GM12878 (cell line): ENCODE measurements around the gene FANCE. TPM values are rescaled to one million over a fixed set of nuclear protein-coding genes. Genes with fewer than 3 reads are reported as not detected.

Experiments
- ATAC-seq: fragments of 200-7000 bp; cut with Tn5 transposase; 3 replicates; pipeline ENCODE4 v1.9.1; 2020; ENCODE audit warnings: mild to moderate bottlenecking, moderate library complexity
- BruUV-seq: library from RNA; stranded (reverse); fragments of 400-500 nt; replicated peaks from 2 replicates; lab custom pipeline; 2021; lab: Mats Ljungman, UMichigan
- CTCF ChIA-PET: fragments of 300-600 bp; sonication (Branson Sonifier 250); formaldehyde crosslinking; extraction: SDS; loops from one replicate; lab custom pipeline; 2021; ENCODE audit warnings: inconsistent platforms; lab: Yijun Ruan, JAX
- POLR2A ChIA-PET: fragments of 350-600 bp; formaldehyde crosslinking; extraction: SDS; loops from one replicate; lab custom pipeline; 2021; ENCODE audit warnings: inconsistent platforms; lab: Charles Lee
- RAD21 ChIA-PET: fragments of 300-600 bp; sonication (Branson Sonifier 250); formaldehyde crosslinking; loops from one replicate; lab custom pipeline; 2023; ENCODE audit warnings: antibody characterized with exemption; ENCODE audit not compliant: unreplicated experiment; lab: Charles Lee
- SMC1A ChIA-PET: fragments of 300-600 bp; sonication (Branson Sonifier 250); formaldehyde crosslinking; loops from one replicate; lab custom pipeline; 2023; ENCODE audit not compliant: unreplicated experiment, uncharacterized antibody; lab: Charles Lee
- DNase-seq: peaks from one replicate; pipeline ENCODE4 v3.0.0-alpha.2; 2011; ENCODE audit warnings: low read depth, low spot score
- FAIRE-seq: peaks from 3 replicates; lab custom pipeline; 2011; peaks lifted over from hg19 to GRCh38; lab: Jason Lieb, UNC
- H2AFZ ChIP-seq: 2 replicates; pipeline ENCODE4 v1.6.0; 2011; ENCODE audit warnings: low read depth, low read length, control low read depth; ENCODE audit not compliant: control insufficient read depth
- H3K27ac ChIP-seq: 2 replicates; pipeline ENCODE4 v1.5.1; 2011; ENCODE audit warnings: control low read depth; ENCODE audit not compliant: control insufficient read depth, insufficient read depth
- H3K27me3 ChIP-seq, 2 experiments: replicated peaks in 1 of 2; 2 replicates each; pipeline versions ENCODE4 v1.6.0 to v1.6.1; 2011; ENCODE audit warnings: low read length in 1 of 2; ENCODE audit not compliant: control insufficient read depth in 2 of 2, insufficient read depth in 2 of 2
- H3K36me3 ChIP-seq, 2 experiments: 2 replicates each; pipeline ENCODE4 v1.5.1; 2011; ENCODE audit warnings: low read length in 1 of 2; ENCODE audit not compliant: control insufficient read depth in 2 of 2, insufficient read depth in 2 of 2
- H3K4me1 ChIP-seq: 2 replicates; pipeline ENCODE4 v1.6.1; 2011; ENCODE audit warnings: mild to moderate bottlenecking, low read length, moderate library complexity, mixed read lengths; ENCODE audit not compliant: control insufficient read depth, insufficient read depth
- H3K4me2 ChIP-seq: 2 replicates; pipeline ENCODE4 v1.6.0; 2011; ENCODE audit warnings: control low read depth; ENCODE audit not compliant: control insufficient read depth, insufficient read depth
- H3K4me3 ChIP-seq: fragments of 200-600 bp; sonication (generic); 2 replicates; pipeline ENCODE4 v1.5.1; 2016
- H3K79me2 ChIP-seq: 2 replicates; pipeline ENCODE4 v1.6.0; 2011; ENCODE audit warnings: low read length; ENCODE audit not compliant: control insufficient read depth, insufficient read depth
- H3K9ac ChIP-seq: 2 replicates; pipeline ENCODE4 v1.8.0; 2011; ENCODE audit warnings: low read length, control low read depth, mixed read lengths; ENCODE audit not compliant: control insufficient read depth, insufficient read depth
- H3K9me3 ChIP-seq: replicated peaks from 3 replicates; pipeline ENCODE4 v1.5.1; 2011; ENCODE audit warnings: mild to moderate bottlenecking, low read length; ENCODE audit not compliant: control insufficient read depth, insufficient read depth
- H4K20me1 ChIP-seq: 2 replicates; pipeline ENCODE4 v1.6.0; 2011; ENCODE audit not compliant: control insufficient read depth, insufficient read depth
- ATF3 ChIP-seq: IDR thresholded peaks from 2 replicates; pipeline ENCODE4 v1.6.1; 2011; ENCODE audit warnings: low read depth, mild to moderate bottlenecking, low read length, moderate library complexity, borderline replicate concordance; ENCODE audit errors: extremely low read depth
- BCL3 ChIP-seq: IDR thresholded peaks from 2 replicates; pipeline ENCODE4 v1.6.1; 2011; ENCODE audit warnings: borderline replicate concordance, low read depth, mild to moderate bottlenecking, moderate library complexity, low read length; ENCODE audit not compliant: insufficient read depth, poor library complexity, severe bottlenecking
- CHD2 ChIP-seq: IDR thresholded peaks from 2 replicates; pipeline ENCODE4 v1.6.1; 2011; ENCODE audit warnings: low read depth, low read length, improper control_type of control experiment, borderline replicate concordance
- DPF2 ChIP-seq: fragments of 450-650 bp; IDR thresholded peaks from 2 replicates; pipeline ENCODE4 v1.6.1; 2017; ENCODE audit warnings: mild to moderate bottlenecking
- E2F4 ChIP-seq: IDR thresholded peaks from 2 replicates; pipeline ENCODE4 v1.6.1; 2012; ENCODE audit warnings: low read depth, low read length, improper control_type of control experiment
- ESRRA ChIP-seq: IDR thresholded peaks from 2 replicates; pipeline ENCODE4 v1.6.1; 2012; ENCODE audit warnings: mild to moderate bottlenecking, low read length, improper control_type of control experiment
- FOS ChIP-seq: IDR thresholded peaks from 3 replicates; pipeline ENCODE4 v1.6.1; 2011; ENCODE audit warnings: borderline replicate concordance; ENCODE audit not compliant: insufficient read length; ENCODE audit errors: extremely low read depth
- IRF3 ChIP-seq: fragments of 450-650 bp; IDR thresholded peaks from 2 replicates; pipeline ENCODE4 v1.6.1; 2014; ENCODE audit warnings: mild to moderate bottlenecking
- KDM1A ChIP-seq: fragments of 200-600 bp; sonication (generic); IDR thresholded peaks from 2 replicates; pipeline ENCODE4 v1.6.1; 2016; ENCODE audit warnings: borderline replicate concordance
- NBN ChIP-seq: fragments of 450-650 bp; IDR thresholded peaks from 2 replicates; pipeline ENCODE4 v1.6.1; 2016
- RCOR1 ChIP-seq: conservative IDR thresholded peaks from 2 replicates; pipeline ENCODE4 v1.6.1; 2012; ENCODE audit warnings: low read depth, low read length, improper control_type of control experiment
- RELA ChIP-seq: fragments of 450-650 bp; IDR thresholded peaks from 2 replicates; pipeline ENCODE4 v1.8.0; 2014; ENCODE audit warnings: borderline replicate concordance; ENCODE audit not compliant: partially characterized antibody
- REST ChIP-seq: IDR thresholded peaks from 2 replicates; pipeline ENCODE4 v1.6.1; 2012; ENCODE audit warnings: mild to moderate bottlenecking, low read depth, low read length
- STAT3 ChIP-seq: IDR thresholded peaks from 2 replicates; pipeline ENCODE4 v1.6.1; 2011; ENCODE audit warnings: low read depth, low read length, improper control_type of control experiment
- ZNF24 ChIP-seq: fragments of 450-650 bp; IDR thresholded peaks from 2 replicates; pipeline ENCODE4 v1.6.1; 2017; ENCODE audit warnings: antibody characterized with exemption, mild to moderate bottlenecking
- ZZZ3 ChIP-seq: IDR thresholded peaks from 2 replicates; pipeline ENCODE4 v1.6.1; 2011; ENCODE audit warnings: low read depth; ENCODE audit not compliant: control insufficient read depth, insufficient read length
- WGBS: methylation state at CpG from one replicate; pipeline ENCODE4 v1.1.6; 2016; ENCODE audit warnings: low lambda C conversion rate; ENCODE audit not compliant: insufficient replicate concordance, insufficient coverage; ENCODE audit errors: missing lambda C conversion rate; 5-methylcytosine and 5-hydroxymethylcytosine counted together
- in situ Hi-C: fragments of 300-500 bp; cut with MboI; formaldehyde crosslinking; loops from 9 replicates; pipeline ENCODE4 v1.14.3; 2018; ENCODE audit warnings: mixed read lengths
- intact Hi-C: fragments of 100-400 bp; cut with micrococcal nuclease; formaldehyde crosslinking; loops from one replicate; pipeline ENCODE4 v1.14.2; 2022; ENCODE audit not compliant: unreplicated experiment
- polyA plus RNA-seq, 11 experiments: library from polyadenylated mRNA; depleted of rRNA in 4 of 11; unstranded in 6 of 11; stranded (reverse) in 5 of 11; fragments of >200 nt; fragmentation: Nextera tagmentation in 4 of 11; fragmentation: Illumina TruSeq in 1 of 11; extraction: Ambion mirVana in 4 of 11; extraction: Trizol in 1 of 11; gene quantifications; 1 replicate in 1 of 11; 2 replicates in 10 of 11; pipeline versions ENCODE4 v1.2.1 to v1.2.3, GENCODE V29; 2011 to 2016; ENCODE audit warnings: inconsistent platforms in 2 of 11, missing spikeins in 2 of 11, low read depth in 1 of 11
- total RNA-seq, 4 experiments: library from RNA; depleted of rRNA in 3 of 4; stranded (reverse); fragments of >200 nt in 3 of 4; fragmentation: Illumina TruSeq in 1 of 4; extraction: Trizol in 1 of 4; gene quantifications; 2 replicates each; pipeline versions ENCODE4 v1.2.1 to v1.2.3, GENCODE V29; 2013 to 2021

FANCE gene
- total and polyA plus RNA-seq, 10 of the 15 experiments (the other 5 are each of a cell fraction or from before 2014, with no cell fraction given), result 3.0 to 13.3 (median 8.1) TPM

GRCh38 chr6:35492258-35492973, 40.3 kb downstream of the FANCE start (continued):
- TF ChIP-seq BCL3, result no peak
- TF ChIP-seq ESRRA, result no peak
- TF ChIP-seq RCOR1, result no peak
- TF ChIP-seq STAT3, result no peak
- no peak for TF ChIP-seq ZNF24
- no peak for TF ChIP-seq NBN
- no peak for TF ChIP-seq ATF3

GRCh38 chr6:35492974-35493284, 40.8 kb downstream of the FANCE start:
- H3K9ac ChIP-seq, result no peak overlapping the region
- RAD21 ChIA-PET, result no interaction called here
- in situ Hi-C loops, result no loop called here
- no peak for TF ChIP-seq REST
- no peak for TF ChIP-seq CHD2
- no peak for TF ChIP-seq E2F4
- TF ChIP-seq RELA, result no peak
- no peak for TF ChIP-seq FOS
- TF ChIP-seq KDM1A, result no peak
- TF ChIP-seq ZZZ3, result no peak
- no peak for TF ChIP-seq DPF2
- TF ChIP-seq IRF3, result no peak

More at GRCh38 chr6:35492974-35493284, 40.8 kb downstream of the FANCE start:
- no peak overlapping the region for H3K4me3 ChIP-seq
- peaks cover 0 to 4% of the 10 kb centered on the region in 2 experiments for H3K27me3 ChIP-seq
- H4K20me1 ChIP-seq, result no peaks in the 10 kb centered on the region
- ChIA-PET CTCF (no interaction called here), SMC1A (no interaction called here), POLR2A (no interaction called here)
- no peak overlapping the region for H3K27ac ChIP-seq
- intact Hi-C loops, result no loop called here
- H3K4me2 ChIP-seq, result no peak overlapping the region
- no TSS peak for BruUV-seq
- H3K79me2 ChIP-seq, result no peaks in the 10 kb centered on the region
- FAIRE-seq (no peak), ATAC-seq (no peak), DNase-seq (no peak)
- H3K36me3 ChIP-seq, result no peaks in the 10 kb centered on the region
- H2AFZ ChIP-seq, result no peak overlapping the region
- no peaks in the 10 kb centered on the region for H3K9me3 ChIP-seq
- peaks cover 8% of the 10 kb centered on the region for H3K4me1 ChIP-seq
- WGBS, result 44% methylated on average over 7 of the region's 7 CpGs
